Natural killer cell (primary cell): ENCODE data around the gene TMEM87B. TPM values are rescaled to one million over a fixed set of nuclear protein-coding genes. Genes with fewer than 3 reads are reported as not detected.
A peak's percentile ranks its signal among the peaks of the same experiment; 100 is the strongest.

Source experiments
- ATAC-seq, 3 donors: fragments of 150-1000 bp in 2 of 3; fragments of 200-7000 bp in 1 of 3; cut with Tn5 transposase; 1 replicate in 1 of 3; 2 replicates in 2 of 3; pipeline ENCODE4 v1.10.0; 2021; ENCODE audit warnings: mild to moderate bottlenecking in 2 of 3, moderate library complexity in 2 of 3
- DNase-seq, 2 donors: peaks; one replicate each; pipeline versions ENCODE4 v3.0.0 to v3.0.0-alpha.2; 2013 to 2021; ENCODE audit warnings: mixed read lengths in 1 of 2
- H3K27ac ChIP-seq: one replicate; pipeline ENCODE4 v1.5.1; 2013; ENCODE audit warnings: mild to moderate bottlenecking, low read length
- H3K27me3 ChIP-seq: one replicate; pipeline ENCODE4 v1.6.1; 2013; ENCODE audit warnings: low read length; ENCODE audit not compliant: control insufficient read depth, insufficient read depth
- H3K36me3 ChIP-seq: one replicate; pipeline ENCODE4 v1.6.1; 2013; ENCODE audit warnings: low read length; ENCODE audit not compliant: control insufficient read depth, insufficient read depth
- H3K4me1 ChIP-seq: one replicate; pipeline ENCODE4 v1.6.1; 2013; ENCODE audit warnings: low read length; ENCODE audit not compliant: control insufficient read depth, insufficient read depth
- H3K4me3 ChIP-seq: one replicate; pipeline ENCODE4 v1.5.1; 2013; ENCODE audit warnings: low read length
- H3K9me3 ChIP-seq: one replicate; pipeline ENCODE4 v1.6.1; 2013; ENCODE audit warnings: low read length; ENCODE audit not compliant: control insufficient read depth, insufficient read depth
- H3K27ac Mint-ChIP-seq, 2 donors: one replicate each; pipeline ENCODE4 v1.8.0; 2022; ENCODE audit warnings: mild to moderate bottlenecking in 2 of 2, mixed read lengths in 2 of 2, moderate library complexity in 1 of 2
- H3K27me3 Mint-ChIP-seq, 2 donors: one replicate each; pipeline ENCODE4 v1.8.0; 2022; ENCODE audit warnings: low read depth in 2 of 2, mixed read lengths in 2 of 2
- H3K36me3 Mint-ChIP-seq: one replicate; pipeline ENCODE4 v1.8.0; 2022; ENCODE audit warnings: mixed read lengths
- H3K4me1 Mint-ChIP-seq, 2 donors: one replicate each; pipeline ENCODE4 v1.8.0; 2022; ENCODE audit warnings: mixed read lengths in 2 of 2
- H3K4me3 Mint-ChIP-seq: one replicate; pipeline ENCODE4 v1.8.0; 2022; ENCODE audit warnings: mild to moderate bottlenecking, moderate library complexity, mixed read lengths
- H3K9me3 Mint-ChIP-seq, 2 donors: one replicate each; pipeline ENCODE4 v1.8.0; 2022; ENCODE audit warnings: mixed read lengths in 2 of 2
- WGBS: methylation state at CpG from one replicate; pipeline ENCODE4 v1.1.7; 2013; ENCODE audit warnings: missing lambda C conversion rate; ENCODE audit not compliant: insufficient coverage; 5-methylcytosine and 5-hydroxymethylcytosine counted together
- intact Hi-C: fragments of 100-400 bp; cut with micrococcal nuclease; formaldehyde crosslinking; loops from one replicate; pipeline ENCODE4 v1.14.2; 2022
- total RNA-seq, 4 donors: library from RNA; stranded (reverse); fragments of 120-200 nt in 1 of 4; gene quantifications; one replicate each; pipeline versions ENCODE4 v1.2.3 to v1.2.4, GENCODE V29; 2013 to 2022
- TF ChIP-seq, protein P1 (sequence below): fragments of 200-600 bp; IDR thresholded peaks from one replicate; pipeline ENCODE4 v1.8.0; 2022; ENCODE audit warnings: antibody characterized with exemption

Gene TMEM87B
- total RNA-seq, 3 donors from 2014 or later (not counting 1 experiment from before 2014, with no cell fraction given): 9.6 to 15.7 (median 13.6) TPM

DNA sequence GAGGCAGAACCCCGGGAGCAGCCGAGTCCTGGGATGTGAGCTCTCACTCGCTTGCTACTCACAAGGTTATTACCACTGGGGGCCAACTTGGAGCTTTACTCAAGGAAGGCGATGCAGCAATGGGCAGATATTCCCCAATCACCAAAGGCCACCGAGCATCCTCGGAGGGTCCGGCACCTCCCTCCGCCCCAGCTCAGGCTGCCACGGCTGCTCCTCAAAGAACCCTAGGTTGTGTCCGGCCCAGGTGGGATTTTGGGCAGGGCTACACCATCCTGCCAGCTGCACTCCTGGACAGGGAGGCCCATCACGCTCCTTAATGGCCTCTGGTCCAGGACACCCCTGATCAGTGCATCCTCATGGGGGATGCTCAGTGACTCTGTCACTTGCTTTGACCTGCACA is 107.9 kb downstream of the TMEM87B start:
- peaks cover 0 to 7% of the 10 kb centered on the region in 2 donors for H3K27me3 Mint-ChIP-seq
- ATAC-seq (no peak), DNase-seq (no peak)
- H3K9me3 ChIP-seq: no peaks in the 10 kb centered on the region
- WGBS: 93% methylated on average over 11 of the region's 11 CpGs
- H3K36me3 ChIP-seq: no peaks in the 10 kb centered on the region
- H3K4me3 Mint-ChIP-seq: no peak overlapping the region
- H3K4me3 ChIP-seq: no peak overlapping the region
- H3K4me1 Mint-ChIP-seq: peaks cover 5 to 22% of the 10 kb centered on the region in 2 donors
- H3K9me3 Mint-ChIP-seq: no peaks in the 10 kb centered on the region
- H3K27me3 ChIP-seq: no peaks in the 10 kb centered on the region
- H3K27ac ChIP-seq: no peak overlapping the region
- TF ChIP-seq, protein P1, sequence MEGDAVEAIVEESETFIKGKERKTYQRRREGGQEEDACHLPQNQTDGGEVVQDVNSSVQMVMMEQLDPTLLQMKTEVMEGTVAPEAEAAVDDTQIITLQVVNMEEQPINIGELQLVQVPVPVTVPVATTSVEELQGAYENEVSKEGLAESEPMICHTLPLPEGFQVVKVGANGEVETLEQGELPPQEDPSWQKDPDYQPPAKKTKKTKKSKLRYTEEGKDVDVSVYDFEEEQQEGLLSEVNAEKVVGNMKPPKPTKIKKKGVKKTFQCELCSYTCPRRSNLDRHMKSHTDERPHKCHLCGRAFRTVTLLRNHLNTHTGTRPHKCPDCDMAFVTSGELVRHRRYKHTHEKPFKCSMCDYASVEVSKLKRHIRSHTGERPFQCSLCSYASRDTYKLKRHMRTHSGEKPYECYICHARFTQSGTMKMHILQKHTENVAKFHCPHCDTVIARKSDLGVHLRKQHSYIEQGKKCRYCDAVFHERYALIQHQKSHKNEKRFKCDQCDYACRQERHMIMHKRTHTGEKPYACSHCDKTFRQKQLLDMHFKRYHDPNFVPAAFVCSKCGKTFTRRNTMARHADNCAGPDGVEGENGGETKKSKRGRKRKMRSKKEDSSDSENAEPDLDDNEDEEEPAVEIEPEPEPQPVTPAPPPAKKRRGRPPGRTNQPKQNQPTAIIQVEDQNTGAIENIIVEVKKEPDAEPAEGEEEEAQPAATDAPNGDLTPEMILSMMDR: no peak
- H3K4me1 ChIP-seq: peaks cover 1% of the 10 kb centered on the region
- intact Hi-C loops: no loop called here
- no peak overlapping the region for H3K27ac Mint-ChIP-seq
- no peaks in the 10 kb centered on the region for H3K36me3 Mint-ChIP-seq

DNA sequence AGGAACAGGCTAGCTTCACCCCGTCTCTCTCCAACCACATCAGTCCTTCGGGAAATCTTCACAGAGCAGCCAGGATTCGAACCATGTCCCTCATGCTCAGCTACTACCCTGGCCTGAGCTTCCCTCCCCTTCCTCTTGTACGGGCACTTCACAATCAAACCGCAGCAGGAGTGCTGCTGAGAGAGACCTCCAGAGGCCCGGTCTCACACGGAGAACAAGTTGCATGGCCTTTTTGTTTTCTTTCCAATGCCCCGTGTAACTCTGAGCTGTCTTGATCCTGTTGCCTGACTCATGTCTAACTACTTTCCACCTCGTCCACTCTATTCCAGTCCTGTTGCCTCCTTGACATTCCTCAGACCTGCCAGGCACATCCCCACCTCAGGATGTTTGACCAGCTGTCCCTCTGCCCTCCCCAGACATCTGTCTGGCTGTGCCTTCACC is 108.5 kb downstream of the TMEM87B start:
- no peak overlapping the region for H3K27ac ChIP-seq

DNA sequence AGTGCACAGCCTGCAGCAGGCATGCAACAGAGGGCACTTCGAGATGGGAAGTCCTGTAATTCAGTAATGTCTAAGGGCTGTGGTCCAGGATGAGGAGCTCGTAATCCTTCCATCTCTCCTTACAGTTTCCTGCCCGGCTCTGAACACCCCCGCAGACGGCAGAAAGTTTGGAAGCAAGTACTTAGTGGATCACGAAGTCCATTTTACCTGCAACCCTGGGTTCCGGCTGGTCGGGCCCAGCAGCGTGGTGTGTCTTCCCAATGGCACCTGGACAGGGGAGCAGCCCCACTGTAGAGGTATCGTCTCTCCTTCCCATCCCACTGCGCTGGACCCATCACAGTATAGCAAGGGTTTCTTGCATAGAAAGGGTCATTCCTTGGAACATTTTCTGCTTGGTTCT is 109.8 kb downstream of the TMEM87B start:
- TF ChIP-seq, protein P1: no peak
- Mint-ChIP-seq H3K4me3 (no peak overlapping the region), H3K36me3 (no peaks in the 10 kb centered on the region), H3K9me3 (no peaks in the 10 kb centered on the region), H3K4me1 (peaks cover 24 to 41% of the 10 kb centered on the region in 2 donors), H3K27ac (no peak overlapping the region), H3K27me3 (peaks cover 6 to 10% of the 10 kb centered on the region in 2 donors)
- DNase-seq (no peak), ATAC-seq (no peak)
- WGBS: 93% methylated on average over 11 of the region's 11 CpGs
- H3K27ac ChIP-seq: no peak overlapping the region
- intact Hi-C loops: no loop called here
- H3K9me3 ChIP-seq: no peaks in the 10 kb centered on the region
- peaks cover 15% of the 10 kb centered on the region for H3K4me1 ChIP-seq
- no peak overlapping the region for H3K4me3 ChIP-seq
- no peaks in the 10 kb centered on the region for H3K27me3 ChIP-seq
- H3K36me3 ChIP-seq: no peaks in the 10 kb centered on the region

More for the DNA sequence above, 108.5 kb downstream of the TMEM87B start:
- H3K4me3 ChIP-seq: no peak overlapping the region
- Mint-ChIP-seq H3K27me3 (peaks cover 0 to 7% of the 10 kb centered on the region in 2 donors), H3K9me3 (no peaks in the 10 kb centered on the region), H3K36me3 (no peaks in the 10 kb centered on the region), H3K27ac (peak overlapping the region in 1 of 2 donors; percentile 29), H3K4me3 (no peak overlapping the region), H3K4me1 (peaks cover 11 to 28% of the 10 kb centered on the region in 2 donors)
- no peaks in the 10 kb centered on the region for H3K36me3 ChIP-seq
- no peak for DNase-seq
- 82% methylated on average over 9 of the region's 9 CpGs for WGBS
- ATAC-seq: no peak
- TF ChIP-seq, protein P1: no peak
- H3K27me3 ChIP-seq: no peaks in the 10 kb centered on the region
- peaks cover 8% of the 10 kb centered on the region for H3K4me1 ChIP-seq
- intact Hi-C loops: no loop called here
- H3K9me3 ChIP-seq: no peaks in the 10 kb centered on the region

DNA sequence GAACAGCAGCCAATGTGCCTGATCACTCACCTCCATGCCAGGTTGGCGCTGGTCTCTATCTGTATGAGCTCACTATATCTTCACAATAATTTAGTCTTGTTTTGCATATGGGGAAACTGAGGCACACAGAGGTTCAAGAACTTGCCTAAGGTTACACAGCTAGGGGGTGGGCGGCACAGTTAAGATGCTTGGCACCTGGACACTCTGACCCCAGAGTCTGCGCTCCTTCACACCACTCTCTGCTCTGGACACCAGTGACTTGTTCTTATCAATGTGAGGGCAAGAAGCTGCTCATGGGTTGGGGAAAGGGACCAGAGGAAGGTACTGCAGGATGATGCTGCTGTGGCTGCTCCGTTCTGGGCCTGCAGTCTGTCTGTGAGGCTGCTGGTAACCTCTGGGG is 110.2 kb downstream of the TMEM87B start:
- no peak overlapping the region for H3K4me3 Mint-ChIP-seq

More for the DNA sequence above, 110.2 kb downstream of the TMEM87B start:
- Histone ChIP-seq H3K27ac (no peak overlapping the region), H3K9me3 (no peaks in the 10 kb centered on the region), H3K4me3 (no peak overlapping the region), H3K36me3 (no peaks in the 10 kb centered on the region), H3K4me1 (peaks cover 15% of the 10 kb centered on the region), H3K27me3 (no peaks in the 10 kb centered on the region)
- Mint-ChIP-seq H3K27ac (no peak overlapping the region), H3K9me3 (no peaks in the 10 kb centered on the region), H3K27me3 (peaks cover 8 to 10% of the 10 kb centered on the region in 2 donors), H3K4me1 (peaks cover 25 to 40% of the 10 kb centered on the region in 2 donors), H3K36me3 (no peaks in the 10 kb centered on the region)
- TF ChIP-seq, protein P1: no peak
- ATAC-seq (no peak), DNase-seq (no peak)
- 96% methylated on average over 4 of the region's 4 CpGs for WGBS
- intact Hi-C loops: no loop called here
